GM19452 (cell line): ENCODE data around the gene SLC35F4.

ENCODE experiments used
- ATAC-seq: cut with Tn5 transposase; IDR thresholded peaks from one replicate; pipeline ENCODE4 v1.9.1; 2021; ENCODE audit not compliant: unreplicated experiment

The SLC35F4 gene

GRCh38 chr14:57549765-57550420, 316.0 kb downstream of the SLC35F4 start:
- peak; percentile 65 for ATAC-seq

- no peak for ATAC-seq
Measured at GRCh38 chr14:57549016-57549564, 316.8 kb downstream of the SLC35F4 start.

- no peak for ATAC-seq
Measured at GRCh38 chr14:57547131-57547530, 318.8 kb downstream of the SLC35F4 start.

- no peak for ATAC-seq
Measured at GRCh38 chr14:57533214-57533613, 332.7 kb downstream of the SLC35F4 start.

- no peak for ATAC-seq
Measured at GRCh38 chr14:57530571-57530970, 335.3 kb downstream of the SLC35F4 start.

- no peak for ATAC-seq
Measured at GRCh38 chr14:57526942-57527341, 338.9 kb downstream of the SLC35F4 start.

- no peak for ATAC-seq
Measured at GRCh38 chr14:57519043-57519442, 346.8 kb downstream of the SLC35F4 start.
